Thyroid gland (tissue), 4 donors: ENCODE results near the gene SLC9C2. TPM values are rescaled to one million over a fixed set of nuclear protein-coding genes. Genes with fewer than 3 reads are reported as not detected.

Source experiments
- DNase-seq, 2 donors: peaks; one replicate each; pipeline ENCODE4 v3.0.0-alpha.2; 2019
- H3K27ac ChIP-seq, 3 donors: fragments of 200-600 bp; sonication (generic); 1 replicate in 2 of 3; 2 replicates in 1 of 3; pipeline ENCODE4 v1.5.1; 2016 to 2019; ENCODE audit warnings: mild to moderate bottlenecking in 1 of 3, moderate library complexity in 1 of 3
- H3K27me3 ChIP-seq: fragments of 200-600 bp; sonication (generic); one replicate; pipeline ENCODE4 v1.5.1; 2019
- H3K36me3 ChIP-seq, 2 donors: fragments of 200-600 bp; sonication (generic); one replicate each; pipeline ENCODE4 v1.5.1; 2016 to 2019
- H3K4me1 ChIP-seq, 2 donors: fragments of 200-600 bp; sonication (generic); one replicate each; pipeline ENCODE4 v1.5.1; 2017 to 2019
- H3K4me3 ChIP-seq, 3 donors: fragments of 200-600 bp; sonication (generic); replicated peaks in 1 of 3; 1 replicate in 2 of 3; 2 replicates in 1 of 3; pipeline ENCODE4 v1.5.1; 2016; ENCODE audit warnings: mild to moderate bottlenecking in 1 of 3
- H3K9me3 ChIP-seq: fragments of 200-600 bp; sonication (generic); one replicate; pipeline ENCODE4 v1.5.1; 2017
- POLR2A ChIP-seq, 2 donors: fragments of 450-650 bp; IDR thresholded peaks; one replicate each; pipeline ENCODE4 v1.6.1; 2017; ENCODE audit warnings: antibody characterized with exemption in 2 of 2, mild to moderate bottlenecking in 2 of 2, moderate library complexity in 1 of 2
- WGBS, 2 donors: methylation state at CpG; one replicate each; pipeline ENCODE4 v1.1.5; 2017; 5-methylcytosine and 5-hydroxymethylcytosine counted together
- intact Hi-C: fragments of 100-400 bp; cut with DNase I; formaldehyde crosslinking; loops from one replicate; pipeline ENCODE4 v1.15.1; 2023
- total RNA-seq, 4 donors: library from RNA; depleted of rRNA; stranded (reverse); fragments of >200 nt; gene quantifications; one replicate each; pipeline ENCODE4 v1.2.3, GENCODE V29; 2016
- TF ChIP-seq, protein P1 (sequence below), 6 experiments: fragments of 200-600 bp in 3 of 6; fragments of 450-650 bp in 3 of 6; sonication (generic) in 3 of 6; IDR thresholded peaks; one replicate each; pipeline ENCODE4 v1.5.1; 2016 to 2019; ENCODE audit warnings: antibody characterized with exemption in 6 of 6, mild to moderate bottlenecking in 2 of 6, inconsistent platforms in 1 of 6, moderate library complexity in 1 of 6

SLC9C2 gene
- total RNA-seq, 4 donors from 2014 or later = not detected

DNA sequence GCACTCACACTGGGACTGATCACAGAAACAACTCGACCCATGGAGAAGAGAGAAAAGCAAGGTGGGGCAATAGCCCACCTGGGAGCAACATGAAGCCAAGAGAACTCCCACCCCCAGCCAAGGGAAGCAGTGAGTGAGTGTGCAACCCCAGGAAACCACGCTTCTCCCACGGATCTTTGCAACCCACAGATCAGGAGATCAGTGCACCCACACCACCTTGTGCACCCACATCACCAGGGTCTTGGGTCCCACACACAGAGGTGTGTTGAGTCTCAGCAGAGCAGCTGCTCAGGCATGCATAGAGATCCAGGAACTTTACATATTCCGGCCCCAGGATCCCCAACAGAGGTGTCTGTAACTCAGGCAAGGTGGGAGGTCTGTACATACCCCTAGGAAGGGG is 143.0 kb downstream of the SLC9C2 start:
- intact Hi-C loops = no loop called here
- Histone ChIP-seq H3K4me1 (no peaks in the 10 kb centered on the region), H3K27ac (no peak overlapping the region), H3K27me3 (no peaks in the 10 kb centered on the region), H3K4me3 (no peak overlapping the region), H3K36me3 (peaks cover 0 to 4% of the 10 kb centered on the region in 2 donors), H3K9me3 (no peaks in the 10 kb centered on the region)
- TF ChIP-seq, protein P1, sequence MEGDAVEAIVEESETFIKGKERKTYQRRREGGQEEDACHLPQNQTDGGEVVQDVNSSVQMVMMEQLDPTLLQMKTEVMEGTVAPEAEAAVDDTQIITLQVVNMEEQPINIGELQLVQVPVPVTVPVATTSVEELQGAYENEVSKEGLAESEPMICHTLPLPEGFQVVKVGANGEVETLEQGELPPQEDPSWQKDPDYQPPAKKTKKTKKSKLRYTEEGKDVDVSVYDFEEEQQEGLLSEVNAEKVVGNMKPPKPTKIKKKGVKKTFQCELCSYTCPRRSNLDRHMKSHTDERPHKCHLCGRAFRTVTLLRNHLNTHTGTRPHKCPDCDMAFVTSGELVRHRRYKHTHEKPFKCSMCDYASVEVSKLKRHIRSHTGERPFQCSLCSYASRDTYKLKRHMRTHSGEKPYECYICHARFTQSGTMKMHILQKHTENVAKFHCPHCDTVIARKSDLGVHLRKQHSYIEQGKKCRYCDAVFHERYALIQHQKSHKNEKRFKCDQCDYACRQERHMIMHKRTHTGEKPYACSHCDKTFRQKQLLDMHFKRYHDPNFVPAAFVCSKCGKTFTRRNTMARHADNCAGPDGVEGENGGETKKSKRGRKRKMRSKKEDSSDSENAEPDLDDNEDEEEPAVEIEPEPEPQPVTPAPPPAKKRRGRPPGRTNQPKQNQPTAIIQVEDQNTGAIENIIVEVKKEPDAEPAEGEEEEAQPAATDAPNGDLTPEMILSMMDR (IDR thresholded peaks at IDR 0.05) = no peak
- no peak for TF ChIP-seq POLR2A (IDR thresholded peaks at IDR 0.05)
- 80 to 92% methylated on average over 4 of the region's 4 CpGs for WGBS, 2 donors
- DNase-seq = no peak

DNA sequence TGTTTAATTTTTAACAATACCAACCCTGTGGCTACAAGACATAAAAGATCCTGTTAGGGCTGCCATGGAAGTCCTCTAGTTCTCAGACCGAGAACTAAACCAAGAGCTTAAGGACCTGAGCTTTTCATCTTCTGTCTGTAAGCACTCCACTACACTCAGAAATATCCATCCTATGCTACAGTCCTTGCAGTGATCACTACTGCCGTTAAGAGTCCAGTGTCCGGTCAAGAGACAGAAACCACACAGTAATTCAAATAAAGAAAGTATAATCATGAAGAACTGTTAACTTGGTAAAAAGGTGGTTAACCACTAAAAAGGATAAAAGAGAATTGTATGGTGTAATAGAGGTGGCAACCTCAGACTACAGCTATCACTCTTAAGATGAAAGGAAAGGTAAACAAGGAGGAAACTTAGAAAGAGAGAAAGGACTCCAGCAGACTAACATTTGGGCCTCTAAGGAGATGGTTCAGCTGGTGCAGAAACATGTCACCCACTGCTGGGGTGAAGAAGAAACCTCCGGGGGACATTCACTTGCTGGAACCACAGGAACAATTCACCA is 147.8 kb downstream of the SLC9C2 start:
- intact Hi-C loops = no loop called here
- DNase-seq = no peak
- H3K36me3 ChIP-seq = no peaks in the 10 kb centered on the region
- no peaks in the 10 kb centered on the region for H3K27me3 ChIP-seq
- TF ChIP-seq POLR2A (IDR thresholded peaks at IDR 0.05) = no peak
- TF ChIP-seq, protein P1 (IDR thresholded peaks at IDR 0.05) = no peak
- WGBS, 2 donors = 92 to 97% methylated on average over 4 of the region's 4 CpGs
- peaks cover 5 to 14% of the 10 kb centered on the region in 2 donors for H3K4me1 ChIP-seq
- no peak overlapping the region for H3K4me3 ChIP-seq
- H3K9me3 ChIP-seq = no peaks in the 10 kb centered on the region
- H3K27ac ChIP-seq = no peak overlapping the region

DNA sequence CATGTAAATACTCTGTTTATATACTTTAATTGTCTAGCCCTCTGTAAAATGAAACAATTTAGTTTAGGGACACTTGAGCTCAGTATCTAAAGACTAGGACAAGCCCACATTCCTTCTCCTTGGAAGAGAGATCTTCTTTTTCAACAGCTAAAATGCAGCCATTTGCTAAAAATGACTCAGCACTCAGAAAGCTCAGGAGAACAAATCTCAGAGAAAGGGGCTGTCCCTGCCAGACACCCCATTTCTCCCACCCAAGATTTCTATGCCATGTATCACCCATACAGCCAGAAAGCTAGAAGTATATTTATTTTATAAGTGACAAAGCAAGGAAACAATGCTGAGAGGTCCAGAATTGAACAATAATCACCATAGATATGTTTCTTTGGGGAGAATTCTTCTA is 148.9 kb downstream of the SLC9C2 start:
- intact Hi-C loops = no loop called here
- Histone ChIP-seq H3K4me3 (no peak overlapping the region), H3K36me3 (no peaks in the 10 kb centered on the region), H3K4me1 (peaks cover 5 to 14% of the 10 kb centered on the region in 2 donors), H3K27me3 (no peaks in the 10 kb centered on the region), H3K9me3 (no peaks in the 10 kb centered on the region), H3K27ac (peak overlapping the region in 1 of 3 donors; percentile 21)
- no peak for DNase-seq
- no peak for TF ChIP-seq POLR2A (IDR thresholded peaks at IDR 0.05)
- TF ChIP-seq, protein P1 (IDR thresholded peaks at IDR 0.05) = no peak

DNA sequence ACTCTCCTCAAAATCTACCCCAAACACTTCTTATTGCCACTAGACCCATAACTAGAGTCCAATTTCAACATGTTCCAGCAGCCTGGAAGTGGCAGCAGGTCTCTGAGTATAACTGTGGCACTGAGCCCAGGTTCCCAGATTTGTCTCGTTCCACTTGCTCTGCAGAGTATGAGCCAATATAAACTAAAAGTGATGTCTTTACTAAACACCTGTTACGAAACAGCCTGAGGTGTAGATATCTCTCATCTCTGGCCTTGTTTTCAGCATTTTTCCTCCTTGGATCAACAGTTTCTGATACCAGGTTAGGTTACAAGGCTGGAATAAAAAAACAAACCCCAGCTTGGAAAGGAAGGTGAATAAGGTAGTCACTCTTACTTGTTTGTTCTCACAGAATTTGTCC is 150.9 kb downstream of the SLC9C2 start:
- DNase-seq = peak; percentile 92 to 93
- intact Hi-C loops = no loop called here
- Histone ChIP-seq H3K9me3 (no peaks in the 10 kb centered on the region), H3K36me3 (no peaks in the 10 kb centered on the region), H3K4me3 (no peak overlapping the region), H3K27me3 (no peaks in the 10 kb centered on the region), H3K27ac (peak overlapping the region; percentile 13 to 86 (median 77)), H3K4me1 (peaks cover 5 to 14% of the 10 kb centered on the region in 2 donors)
- TF ChIP-seq POLR2A (IDR thresholded peaks at IDR 0.05) = no peak
- TF ChIP-seq, protein P1 (IDR thresholded peaks at IDR 0.05) = no peak
- WGBS, 2 donors = 24 to 36% methylated on average over 2 of the region's 2 CpGs

Other genes starting within 250 kb of the SLC9C2 start
- gene PRDX6, start 125.7 kb downstream of the SLC9C2 start, total RNA-seq = 100 to 1,000 TPM; 161 to 301 (median 233) TPM
- not detected for gene TEX50, start 32.3 kb upstream of the SLC9C2 start, total RNA-seq
- 1 to 10 TPM in 2 of 4 donors, under 1 TPM in 2; 0.27 to 2.3 (median 0.94) TPM for gene ANKRD45, start 66.8 kb upstream of the SLC9C2 start, total RNA-seq
- gene KLHL20, start 111.9 kb upstream of the SLC9C2 start, total RNA-seq = 10 to 100 TPM; 23.2 to 36.4 (median 28.1) TPM
- gene DARS2, start 221.6 kb upstream of the SLC9C2 start, total RNA-seq = 10 to 100 TPM; 14.9 to 26.9 (median 20.7) TPM
- gene CENPL, start 221.8 kb upstream of the SLC9C2 start, total RNA-seq = 1 to 10 TPM; 4.4 to 8.1 (median 5.3) TPM